Loucy (cell line): ENCODE results near the gene TRIP13.

Source experiments
- CTCF ChIP-seq: fragments of 200-600 bp; sonication (generic); conservative IDR thresholded peaks from 2 replicates; pipeline ENCODE4 v1.5.1; 2014; ENCODE audit warnings: mild to moderate bottlenecking, antibody characterized with exemption, low read length
- EZH2phosphoT487 ChIP-seq: fragments of 200-600 bp; IDR thresholded peaks from 2 replicates; pipeline ENCODE4 v1.6.1; 2018; ENCODE audit warnings: antibody characterized with exemption, mild to moderate bottlenecking, moderate library complexity, borderline replicate concordance

- TF ChIP-seq CTCF, result no peak
- no peak for TF ChIP-seq EZH2phosphoT487
Measured at GRCh38 chr5:955886-956761, 63.4 kb downstream of the TRIP13 start.
